Muscle layer of colon (tissue), 2 donors: ENCODE data around the gene NAXE.
"Not testable (repeated sequence)": the region's sequence is repeated elsewhere in the genome, so short reads cannot be mapped to it uniquely, and the experiment has no call there.

Source experiments
- H3K27ac ChIP-seq: one replicate; pipeline ENCODE4 v1.7.0; 2013; ENCODE audit warnings: low read depth, mild to moderate bottlenecking, low read length, moderate library complexity
- H3K27me3 ChIP-seq, 2 donors: one replicate each; pipeline ENCODE4 v1.7.0; 2013; ENCODE audit warnings: low read length in 2 of 2, mild to moderate bottlenecking in 2 of 2; ENCODE audit not compliant: insufficient read depth in 2 of 2, control insufficient read depth in 1 of 2
- H3K36me3 ChIP-seq: one replicate; pipeline ENCODE4 v1.7.0; 2013; ENCODE audit warnings: mild to moderate bottlenecking, low read length; ENCODE audit not compliant: insufficient read depth
- H3K4me1 ChIP-seq: one replicate; pipeline ENCODE4 v1.7.0; 2013; ENCODE audit warnings: mild to moderate bottlenecking, low read length; ENCODE audit not compliant: insufficient read depth
- H3K4me3 ChIP-seq, 2 donors: one replicate each; pipeline ENCODE4 v1.7.0; 2013; ENCODE audit warnings: low read length in 2 of 2, low read depth in 1 of 2, mild to moderate bottlenecking in 1 of 2, moderate library complexity in 1 of 2
- H3K9ac ChIP-seq: one replicate; pipeline ENCODE4 v1.7.0; 2013; ENCODE audit warnings: low read length
- H3K9me3 ChIP-seq: one replicate; pipeline ENCODE4 v1.7.0; 2013; ENCODE audit warnings: mild to moderate bottlenecking, low read length
- donor health status: abdominal sarcoma.
- donor health status: Adenocarcinoma of cecum.

Gene NAXE

DNA sequence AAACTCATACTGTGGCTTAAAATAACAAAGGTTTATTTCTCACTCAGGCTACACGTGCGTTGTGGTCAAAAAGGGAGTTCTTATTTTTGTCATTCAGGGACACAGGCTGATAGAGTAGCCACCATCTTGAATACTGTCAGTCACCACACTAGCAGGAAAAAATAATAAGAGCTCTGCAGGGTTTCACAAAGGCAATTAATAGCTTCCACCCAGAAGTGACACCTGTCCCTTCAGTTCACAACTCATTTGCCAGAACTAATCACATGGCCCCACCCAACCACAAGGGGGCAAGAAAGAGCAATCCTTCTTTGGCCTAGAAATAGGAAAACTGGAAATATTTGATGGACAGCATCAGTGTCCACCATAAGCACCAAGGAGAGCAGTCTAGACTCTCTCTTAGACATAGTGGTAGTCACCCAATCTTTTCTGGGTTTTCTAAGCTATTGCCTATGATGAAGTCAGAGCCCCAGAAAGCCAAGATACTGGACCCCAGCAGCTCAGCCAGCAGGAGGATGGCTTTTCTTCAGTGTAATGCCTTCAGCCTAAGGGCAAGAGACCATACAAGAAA lies 35.8 kb downstream of the NAXE start:
- Histone ChIP-seq H3K27me3 (peaks cover 41 to 57% of the 10 kb centered on the region in 2 donors), H3K27ac (no peak overlapping the region)

DNA sequence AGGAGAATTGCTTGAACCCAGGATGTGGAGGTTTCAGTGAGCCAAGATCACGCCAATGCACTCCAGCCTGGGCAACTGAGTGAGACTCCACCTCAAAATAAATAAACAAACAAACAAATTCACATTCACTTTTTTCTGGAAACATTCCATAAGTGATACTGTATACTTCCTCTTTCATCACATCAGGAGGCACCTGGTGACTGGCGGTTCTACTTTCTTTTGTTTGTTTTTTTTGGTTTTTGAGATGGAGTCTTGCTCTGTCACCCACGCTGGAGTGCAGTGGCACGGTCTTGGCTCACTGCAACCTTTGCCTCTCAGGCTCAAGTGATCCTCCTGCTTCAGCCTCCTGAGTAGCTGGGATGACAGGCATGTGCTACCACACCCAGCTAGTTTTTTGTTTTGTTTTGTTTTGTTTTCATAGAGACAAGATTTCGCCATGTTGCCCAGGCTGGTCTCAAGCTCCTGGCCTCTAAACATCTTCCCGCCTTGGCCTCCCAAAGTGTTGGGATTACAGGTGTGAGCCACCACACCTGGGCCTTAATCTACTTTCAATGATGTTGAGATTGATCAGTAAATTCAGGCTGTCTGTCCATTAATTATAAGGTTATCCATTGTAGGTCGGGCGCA lies 38.4 kb downstream of the NAXE start:
- H3K27me3 ChIP-seq = peaks cover 28 to 51% of the 10 kb centered on the region in 2 donors
- no peak overlapping the region for H3K27ac ChIP-seq

More for the DNA sequence above, 35.8 kb downstream of the NAXE start:
- no peak overlapping the region for H3K4me3 ChIP-seq
- no peak overlapping the region for H3K9ac ChIP-seq
- peaks cover 4% of the 10 kb centered on the region for H3K4me1 ChIP-seq
- H3K36me3 ChIP-seq = no peaks in the 10 kb centered on the region
- H3K9me3 ChIP-seq = no peaks in the 10 kb centered on the region

DNA sequence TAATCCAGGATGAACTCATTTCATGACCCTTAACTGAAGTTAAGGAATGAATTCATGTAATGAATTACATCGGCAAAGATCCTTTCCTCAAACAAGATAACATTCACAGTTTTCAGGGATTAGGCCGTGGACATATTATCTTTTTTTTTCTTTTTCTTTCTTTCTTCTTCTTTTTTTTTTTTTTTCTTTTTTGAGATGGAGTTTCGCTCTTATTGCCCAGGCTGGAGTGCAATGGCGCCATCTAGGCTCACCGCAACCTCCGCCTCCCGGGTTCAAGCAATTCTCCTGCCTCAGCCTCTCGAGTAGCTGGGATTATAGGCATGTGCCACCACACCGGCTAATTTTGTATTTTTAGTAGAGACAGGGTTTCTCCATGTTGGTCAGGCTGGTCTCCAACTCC lies 39.6 kb downstream of the NAXE start:
- not testable (repeated sequence) for H3K9me3 ChIP-seq, H3K4me3 ChIP-seq, H3K27ac ChIP-seq, H3K36me3 ChIP-seq, H3K9ac ChIP-seq, H3K4me1 ChIP-seq
- peaks cover 18 to 38% of the 10 kb centered on the region in 2 donors for H3K27me3 ChIP-seq

More for the DNA sequence above, 38.4 kb downstream of the NAXE start:
- H3K9me3 ChIP-seq = no peaks in the 10 kb centered on the region
- no peak overlapping the region for H3K9ac ChIP-seq
- H3K36me3 ChIP-seq = no peaks in the 10 kb centered on the region
- H3K4me1 ChIP-seq = peaks cover 4% of the 10 kb centered on the region
- H3K4me3 ChIP-seq = no peak overlapping the region

DNA sequence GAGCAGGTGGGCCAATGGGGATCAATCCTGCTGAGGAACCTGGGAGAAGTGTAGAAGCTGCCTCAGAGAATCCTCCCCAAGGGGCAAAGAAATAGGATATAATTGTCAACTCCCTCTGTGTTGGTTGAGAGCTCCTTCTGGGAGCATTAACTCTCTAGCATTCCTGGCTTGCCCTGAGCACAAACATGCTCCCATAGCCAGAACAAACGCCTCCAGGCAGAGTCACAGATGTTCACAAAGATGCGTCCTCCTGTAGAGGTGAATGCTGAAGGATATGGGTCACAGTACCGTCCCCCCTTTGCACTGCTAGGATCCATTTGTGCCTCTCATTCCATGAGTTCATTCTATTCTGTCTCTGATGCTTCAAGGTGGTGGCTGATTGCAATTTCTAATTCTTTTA lies 40.8 kb downstream of the NAXE start:
- H3K9me3 ChIP-seq = no peaks in the 10 kb centered on the region
- peaks cover 8 to 26% of the 10 kb centered on the region in 2 donors for H3K27me3 ChIP-seq

DNA sequence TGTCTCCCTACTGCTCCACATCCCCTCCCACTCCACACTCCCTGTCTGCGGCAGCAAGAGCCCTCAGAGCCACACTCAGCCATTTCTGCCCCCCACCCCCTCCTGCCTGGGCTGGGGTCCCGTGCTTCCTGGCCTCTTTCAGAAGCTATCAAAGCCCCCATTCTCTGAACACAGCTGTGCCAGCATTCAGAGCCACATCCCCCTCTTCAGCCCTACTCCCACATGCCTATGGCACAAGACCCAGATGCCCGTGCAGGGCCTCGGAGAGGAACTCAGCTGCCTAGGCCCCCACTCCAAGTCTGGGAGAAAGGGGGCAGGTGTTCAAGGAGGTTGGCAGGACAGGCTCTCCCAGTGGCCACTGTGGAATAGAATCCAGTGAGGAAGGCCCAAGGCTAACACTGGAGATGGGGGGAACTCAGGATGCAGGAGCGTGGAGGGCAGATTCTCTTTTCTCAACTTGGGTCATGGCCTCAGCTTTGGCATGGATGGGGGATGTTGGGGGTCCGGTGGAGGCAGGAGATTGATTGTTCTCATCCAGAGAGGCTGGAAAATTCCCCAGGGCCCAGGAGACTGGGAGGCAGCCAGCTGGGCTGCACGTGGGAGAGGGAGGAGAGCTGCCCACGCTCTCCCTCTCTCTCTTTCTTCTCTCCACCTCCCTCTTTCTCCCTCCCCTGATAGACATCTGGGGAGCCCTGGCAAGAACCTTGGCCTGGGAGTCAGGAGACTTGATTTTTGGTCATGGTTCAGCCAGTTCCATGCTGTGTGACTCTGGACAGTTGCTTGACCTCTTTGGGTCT lies 46.8 kb downstream of the NAXE start:
- H3K9ac ChIP-seq = no peak overlapping the region
- H3K9me3 ChIP-seq = no peaks in the 10 kb centered on the region
- no peaks in the 10 kb centered on the region for H3K36me3 ChIP-seq
- peaks cover 43 to 61% of the 10 kb centered on the region in 2 donors for H3K27me3 ChIP-seq
- H3K27ac ChIP-seq = no peak overlapping the region
- H3K4me1 ChIP-seq = peaks cover 8% of the 10 kb centered on the region
- no peak overlapping the region for H3K4me3 ChIP-seq

More for the DNA sequence above, 40.8 kb downstream of the NAXE start:
- no peaks in the 10 kb centered on the region for H3K36me3 ChIP-seq
- no peak overlapping the region for H3K9ac ChIP-seq
- H3K4me3 ChIP-seq = no peak overlapping the region
- H3K27ac ChIP-seq = no peak overlapping the region
- H3K4me1 ChIP-seq = no peaks in the 10 kb centered on the region

DNA sequence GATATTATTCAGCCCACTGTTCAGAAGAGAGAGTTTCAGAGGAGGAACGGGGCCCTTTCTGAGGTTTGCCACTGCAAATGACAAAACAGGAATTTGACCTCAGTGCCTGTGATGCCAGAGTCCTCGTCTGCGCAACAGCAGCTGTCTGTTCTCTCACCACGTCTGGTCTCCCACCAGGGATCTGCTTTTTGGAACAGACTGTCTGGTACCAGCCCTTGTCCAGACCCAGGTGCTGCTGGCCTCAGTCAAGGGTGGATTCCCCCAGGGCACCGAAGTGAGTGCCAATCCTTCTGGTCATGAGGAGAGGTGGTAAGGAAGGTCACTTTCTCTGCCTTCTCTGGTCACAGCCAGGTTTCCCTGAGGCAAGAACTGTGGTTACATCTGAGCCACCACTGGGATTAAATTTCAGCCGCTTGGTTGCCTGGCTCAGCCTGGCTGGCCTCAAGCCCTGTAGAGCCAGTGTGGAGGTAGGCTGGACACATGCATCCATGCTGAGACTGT lies 48.1 kb downstream of the NAXE start:
- Histone ChIP-seq H3K4me1 (peaks cover 8% of the 10 kb centered on the region), H3K27me3 (peaks cover 52 to 68% of the 10 kb centered on the region in 2 donors), H3K9me3 (no peaks in the 10 kb centered on the region), H3K9ac (no peak overlapping the region), H3K27ac (no peak overlapping the region), H3K36me3 (no peaks in the 10 kb centered on the region), H3K4me3 (no peak overlapping the region)

DNA sequence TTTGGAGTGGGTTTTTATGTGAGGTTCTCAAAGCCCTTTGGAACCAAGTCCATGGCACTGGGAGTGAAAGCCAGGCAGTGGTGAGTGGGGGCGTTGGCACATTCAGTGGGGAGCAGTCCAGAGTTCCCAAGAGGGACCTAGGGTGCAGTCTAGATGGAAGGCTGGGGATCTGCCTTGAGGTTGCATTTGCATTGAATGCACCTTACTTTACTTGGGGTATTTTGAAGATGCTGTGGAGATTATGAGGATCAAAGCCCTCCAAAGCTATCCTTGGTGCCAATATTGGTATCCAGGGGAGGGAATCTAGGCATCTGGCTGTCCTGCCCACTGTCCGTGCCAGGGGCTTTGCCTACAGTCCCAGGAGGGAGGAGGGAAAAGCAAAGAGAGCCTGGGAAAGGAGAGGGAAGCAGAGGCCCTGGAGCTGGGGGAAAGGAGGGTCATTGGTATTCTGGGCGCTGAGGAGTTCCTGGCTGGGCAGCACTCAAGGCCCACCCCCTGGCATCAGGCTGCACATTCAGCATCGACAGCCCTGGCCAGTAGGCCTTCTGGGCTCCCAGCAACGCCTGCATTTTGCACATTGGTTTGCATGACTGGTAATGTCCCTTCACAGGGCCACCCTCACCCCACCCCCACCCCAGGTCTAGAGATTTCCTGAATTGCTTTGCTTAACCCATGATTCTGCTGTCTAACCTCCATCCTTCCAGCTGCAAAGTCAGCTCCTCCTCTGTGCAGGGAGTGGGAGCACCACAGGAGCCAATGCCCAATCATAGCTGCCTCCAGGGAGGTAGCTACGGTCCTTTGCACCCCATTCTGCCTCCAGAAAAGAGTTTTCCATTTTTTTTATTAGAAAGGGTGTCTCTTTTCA lies 49.5 kb downstream of the NAXE start:
- Histone ChIP-seq H3K9me3 (no peaks in the 10 kb centered on the region), H3K4me1 (peaks cover 8% of the 10 kb centered on the region), H3K27me3 (peaks cover 66 to 77% of the 10 kb centered on the region in 2 donors), H3K36me3 (no peaks in the 10 kb centered on the region), H3K27ac (no peak overlapping the region), H3K9ac (no peak overlapping the region), H3K4me3 (peak overlapping the region in 1 of 2 donors; percentile 32)

DNA sequence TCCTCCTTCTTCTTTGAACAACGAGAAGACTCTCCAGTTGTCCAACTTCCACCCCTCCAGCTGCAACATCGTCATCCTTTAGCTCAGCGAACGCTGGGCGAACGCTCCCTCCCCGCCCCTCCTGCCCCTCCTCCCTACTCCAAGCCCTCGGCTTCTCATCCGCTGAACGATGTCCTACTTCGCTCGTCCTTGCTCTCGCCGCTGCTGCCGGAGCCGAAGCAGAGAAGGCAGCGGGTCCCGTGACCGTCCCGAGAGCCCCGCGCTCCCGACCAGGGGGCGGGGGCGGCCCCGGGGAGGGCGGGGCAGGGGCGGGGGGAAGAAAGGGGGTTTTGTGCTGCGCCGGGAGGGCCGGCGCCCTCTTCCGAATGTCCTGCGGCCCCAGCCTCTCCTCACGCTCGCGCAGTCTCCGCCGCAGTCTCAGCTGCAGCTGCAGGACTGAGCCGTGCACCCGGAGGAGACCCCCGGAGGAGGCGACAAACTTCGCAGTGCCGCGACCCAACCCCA lies 50.2 kb downstream of the NAXE start, which contains the start of gene BCAN:
Gene BCAN, plus strand, starts transcription at position 357 of the 504 bp plus-strand sequence. CDS start 3,938 bp downstream, outside the sequence.
- no peaks in the 10 kb centered on the region for H3K36me3 ChIP-seq
- H3K4me1 ChIP-seq = peaks cover 8% of the 10 kb centered on the region
- H3K9me3 ChIP-seq = no peaks in the 10 kb centered on the region
- peak within 1 kb of the TSS in 1 of 2 donors; percentile 32 for H3K4me3 ChIP-seq
- no peak within 1 kb of the TSS for H3K27ac ChIP-seq
- H3K27me3 ChIP-seq = peaks cover 73 to 85% of the 10 kb centered on the region in 2 donors
- no peak within 1 kb of the TSS for H3K9ac ChIP-seq

DNA sequence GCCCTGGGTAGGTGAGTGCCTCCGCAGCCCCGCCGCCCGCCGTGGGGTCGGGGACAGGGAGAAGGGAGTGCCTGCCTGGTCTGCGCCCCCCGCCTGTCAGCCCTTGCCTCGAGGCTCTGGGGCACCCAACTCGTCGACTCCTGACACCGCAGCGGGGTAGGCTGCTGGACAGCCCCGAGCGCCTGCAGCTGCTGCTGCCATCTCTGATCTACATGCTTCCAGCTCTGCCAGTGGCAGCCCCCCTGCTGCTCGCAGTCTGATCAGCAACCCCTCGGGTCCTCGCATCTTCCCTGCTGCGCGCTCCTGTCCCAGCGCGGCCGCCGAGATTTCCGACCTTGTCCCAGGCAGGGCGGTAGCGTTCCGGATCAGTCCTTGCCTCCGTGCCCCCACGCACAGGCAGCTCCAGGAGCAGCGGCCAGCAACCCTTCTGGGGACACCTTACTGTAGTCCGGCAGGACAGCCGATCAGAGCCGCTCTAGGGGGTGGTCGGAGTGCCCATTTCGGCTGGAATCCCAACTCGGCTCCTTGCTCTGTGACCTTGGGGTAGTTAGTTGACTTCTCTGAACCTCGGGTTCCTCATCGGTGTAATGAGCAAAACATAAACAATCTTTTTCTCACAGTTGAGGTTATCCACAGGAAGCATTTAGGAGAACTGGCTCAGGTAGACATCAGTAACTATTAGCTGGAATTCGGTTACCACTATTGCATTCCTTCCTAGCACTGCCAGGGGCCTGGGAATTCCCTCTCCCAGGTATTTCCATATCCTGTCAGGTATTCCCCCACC lies 50.9 kb downstream of the NAXE start:
- no peaks in the 10 kb centered on the region for H3K36me3 ChIP-seq
- H3K4me1 ChIP-seq = peaks cover 8% of the 10 kb centered on the region
- H3K4me3 ChIP-seq = peak overlapping the region in 1 of 2 donors; percentile 32
- H3K27ac ChIP-seq = no peak overlapping the region
- peaks cover 73 to 89% of the 10 kb centered on the region in 2 donors for H3K27me3 ChIP-seq
- H3K9me3 ChIP-seq = no peaks in the 10 kb centered on the region
- no peak overlapping the region for H3K9ac ChIP-seq

DNA sequence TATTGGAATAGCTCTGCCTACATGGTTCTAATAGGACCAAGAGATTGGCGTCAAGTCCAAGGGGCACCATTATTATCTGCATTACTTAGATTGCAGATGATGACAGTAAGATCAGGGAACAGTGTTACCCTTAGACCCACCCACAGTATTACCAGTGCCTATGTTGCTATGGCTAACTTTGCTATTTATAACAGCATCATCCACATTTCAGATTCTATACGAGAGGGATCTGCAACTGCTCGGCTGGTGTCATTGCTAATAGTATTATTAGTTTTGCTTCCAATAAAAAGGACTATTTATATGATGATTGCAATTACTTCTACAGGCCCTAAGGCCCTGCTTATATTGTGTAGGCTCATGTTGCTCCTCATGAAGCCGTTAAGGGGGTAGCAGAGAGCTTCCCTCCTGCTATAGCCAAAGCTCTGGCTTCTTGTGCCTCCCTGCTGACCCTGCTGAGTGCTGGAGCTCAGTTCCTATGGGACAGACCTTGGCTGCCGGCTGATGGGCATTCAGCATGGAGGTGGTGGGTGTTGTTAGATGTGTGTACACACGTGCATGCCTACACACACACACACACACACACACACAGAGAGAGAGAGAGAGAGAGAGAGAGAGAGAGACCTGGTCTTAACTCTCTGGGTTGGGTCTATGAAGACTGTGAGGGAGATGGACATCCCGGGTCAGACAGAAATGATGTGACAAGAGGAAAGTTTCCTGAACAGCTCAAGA lies 51.6 kb downstream of the NAXE start:
- peaks cover 8% of the 10 kb centered on the region for H3K4me1 ChIP-seq
- H3K27ac ChIP-seq = no peak overlapping the region
- H3K36me3 ChIP-seq = no peaks in the 10 kb centered on the region
- no peak overlapping the region for H3K4me3 ChIP-seq
- H3K9me3 ChIP-seq = no peaks in the 10 kb centered on the region
- peaks cover 77 to 88% of the 10 kb centered on the region in 2 donors for H3K27me3 ChIP-seq
- H3K9ac ChIP-seq = no peak overlapping the region
